Retina (tissue), 1 donor: Measurements from ENCODE around the gene CEBPG.

Experiments
- DNase-seq: peaks from one replicate; pipeline ENCODE4 v3.0.0-alpha.2; 2016

Gene CEBPG

GRCh38 chr19:33408116-33408515, 34.6 kb downstream of the CEBPG start:
- no peak for DNase-seq

DNA sequence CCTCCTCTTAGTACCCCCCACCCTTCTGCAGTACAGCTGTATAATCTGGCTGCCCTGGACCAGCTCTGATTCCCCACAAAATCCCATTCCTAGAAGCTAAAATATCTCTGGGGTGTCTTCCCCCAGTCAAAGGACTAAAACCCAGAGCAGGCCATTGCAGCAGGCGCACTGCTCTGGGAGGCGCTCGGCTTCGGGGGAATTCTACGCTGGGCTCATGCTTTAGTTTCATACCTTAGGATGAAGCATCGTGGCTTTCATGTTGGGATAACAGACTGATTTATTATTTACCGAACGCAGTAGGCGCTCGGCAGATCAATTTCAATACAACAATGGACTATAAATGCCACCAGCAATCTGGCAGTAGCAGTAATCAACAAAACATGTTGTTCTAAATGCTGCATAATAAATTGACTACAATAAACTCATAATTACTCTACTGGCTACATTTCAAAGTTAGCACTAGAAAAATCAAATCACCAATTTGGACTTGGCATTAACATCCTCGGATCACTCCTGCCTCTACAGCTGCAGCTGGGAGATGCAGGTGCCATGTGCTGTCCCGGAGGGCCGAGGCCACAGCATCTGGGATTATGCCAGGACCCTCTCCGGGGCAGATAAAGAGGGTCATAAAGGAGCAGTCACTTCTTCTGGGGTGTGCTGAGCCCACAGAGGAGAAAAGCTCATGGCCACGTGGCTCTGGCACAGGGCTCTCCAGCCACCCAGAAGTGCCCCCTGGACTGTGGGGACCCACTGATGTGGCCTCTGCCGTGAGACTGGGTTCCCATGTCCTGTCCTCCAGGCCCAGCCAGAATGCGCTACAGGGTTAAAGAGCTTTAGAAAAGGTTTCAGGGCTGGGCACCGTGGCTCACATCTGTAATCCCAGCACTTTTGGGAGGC, 35.3 kb downstream of the CEBPG start:
- no peak for DNase-seq

GRCh38 chr19:33409906-33410685, 36.6 kb downstream of the CEBPG start:
- DNase-seq: no peak

- DNase-seq: no peak
Observed at GRCh38 chr19:33410915-33411401, 37.4 kb downstream of the CEBPG start.

GRCh38 chr19:33411621-33412180, 38.2 kb downstream of the CEBPG start:
- no peak for DNase-seq

DNA sequence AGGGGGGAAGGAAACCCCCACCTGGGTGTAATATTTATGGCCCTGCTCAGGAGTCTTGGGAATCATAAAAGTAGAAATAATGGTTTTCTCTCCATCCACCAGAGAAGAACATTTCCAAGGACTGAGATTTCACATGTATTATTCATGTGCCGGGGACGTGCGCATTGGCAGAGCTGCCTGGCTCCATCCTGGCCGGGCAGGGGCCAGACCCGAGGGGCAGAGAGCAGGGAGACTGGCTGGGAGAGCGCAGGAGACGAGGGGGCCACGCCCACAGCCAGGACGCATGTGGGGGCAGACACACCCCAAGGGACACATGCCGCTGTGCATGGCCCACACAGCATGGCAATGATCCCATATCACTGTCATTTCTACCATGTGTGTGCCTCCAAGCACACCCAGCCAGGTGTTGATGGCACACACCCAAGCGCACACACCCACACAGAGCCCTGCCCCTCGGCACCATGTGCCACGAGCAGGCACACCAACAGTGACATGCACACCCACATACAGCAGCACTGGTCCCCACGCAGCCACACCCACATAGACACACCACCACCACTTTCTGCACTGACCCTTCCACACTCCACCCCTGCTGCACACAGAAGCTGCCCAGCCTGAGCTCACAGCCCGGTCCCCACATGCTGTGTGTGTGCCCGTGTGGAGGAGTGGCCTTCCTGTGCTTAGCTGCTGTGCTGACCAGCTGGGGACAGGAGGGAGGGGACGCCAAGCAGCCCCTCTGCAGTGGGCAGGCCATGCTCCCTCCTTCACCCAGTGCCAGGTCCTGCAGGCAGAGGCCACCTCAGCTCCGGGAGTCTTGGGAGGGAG, 39.3 kb downstream of the CEBPG start:
- peak; percentile 60 for DNase-seq

GRCh38 chr19:33413426-33413725, 39.9 kb downstream of the CEBPG start:
- DNase-seq: no peak

DNA sequence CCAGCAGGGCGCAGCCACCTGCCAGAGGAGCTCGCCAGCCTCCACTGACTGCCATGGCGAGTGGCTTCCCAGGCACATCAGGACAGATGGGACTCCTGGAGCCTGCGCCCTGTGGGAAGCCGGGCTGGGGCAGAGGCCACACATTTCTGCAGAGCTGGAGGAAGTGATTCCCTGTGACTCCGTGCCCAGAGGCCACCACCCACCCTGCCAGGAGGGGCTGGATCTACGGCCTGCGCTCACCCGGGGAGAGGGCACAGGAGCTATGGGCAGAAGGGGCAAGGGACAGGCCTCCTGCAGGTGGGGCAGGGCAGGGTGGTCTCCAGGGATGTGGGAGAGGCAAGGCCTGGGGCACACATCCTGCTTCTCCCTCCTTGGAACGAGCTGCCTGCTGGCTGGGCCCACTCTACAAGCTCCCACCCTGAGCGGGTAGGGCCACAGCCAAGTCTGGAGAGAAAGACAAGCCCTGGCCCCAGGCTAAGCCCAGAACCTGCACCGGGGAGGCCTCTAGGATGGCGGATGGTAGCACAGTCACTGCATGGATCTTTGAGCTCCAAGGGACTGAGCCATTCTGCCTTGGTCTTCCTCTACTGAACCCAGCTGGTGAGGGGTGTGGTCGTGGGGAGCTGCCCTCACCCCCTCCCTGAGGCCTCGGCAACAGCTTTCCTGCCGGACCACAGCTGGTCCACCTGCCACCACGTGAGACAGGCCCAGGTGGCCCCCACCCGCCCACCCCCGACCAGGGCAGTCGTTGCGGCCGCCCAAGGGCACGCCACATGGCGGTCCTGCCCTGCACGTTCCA, 40.6 kb downstream of the CEBPG start:
- no peak for DNase-seq

DNA sequence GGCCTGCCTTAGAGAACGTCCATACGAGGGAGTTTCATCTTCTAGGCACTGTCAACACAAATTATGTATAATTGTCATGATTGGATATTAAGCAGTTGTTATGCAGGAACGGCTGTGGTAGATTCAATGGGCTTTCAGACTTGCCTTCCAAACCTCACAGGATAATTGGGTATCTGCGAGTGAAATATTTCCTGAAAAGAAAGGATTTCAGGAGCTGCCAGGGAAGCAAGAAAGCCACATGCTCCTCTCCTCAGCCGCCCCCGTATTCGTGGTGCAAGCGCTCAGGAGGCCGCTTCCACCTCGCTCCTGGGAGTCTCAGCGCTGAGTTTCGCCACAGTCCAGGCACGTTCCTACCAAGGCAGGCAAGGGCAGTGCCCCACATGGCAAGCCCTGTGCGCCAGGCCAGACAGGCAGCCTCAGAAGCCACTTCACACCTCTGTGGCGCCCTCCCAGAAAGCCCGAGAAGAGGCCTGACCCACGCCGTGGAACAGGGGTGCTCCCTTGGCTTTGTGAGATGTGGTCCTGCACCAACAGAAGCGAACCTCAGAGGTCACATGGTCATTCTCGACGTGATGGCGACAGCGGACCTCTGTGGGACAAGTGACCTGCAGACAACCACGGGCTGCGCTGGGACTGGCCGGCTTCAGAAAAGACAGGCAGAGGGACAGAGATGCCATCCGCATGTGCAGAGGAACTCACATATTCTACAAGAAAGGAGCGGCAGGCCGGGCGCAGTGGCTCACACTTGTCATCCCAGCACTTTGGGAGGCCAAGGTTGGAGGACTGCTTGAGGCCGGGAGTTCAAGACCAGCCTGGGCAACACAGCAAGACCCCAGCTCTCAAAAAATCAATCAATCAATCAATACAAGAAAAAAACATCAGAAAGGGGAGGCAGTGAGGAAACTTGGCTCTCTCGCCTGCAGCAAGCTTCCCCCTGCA, 41.4 kb downstream of the CEBPG start:
- DNase-seq: no peak

GRCh38 chr19:33416307-33417215, 43.1 kb downstream of the CEBPG start:
- DNase-seq: peak; percentile 76

DNA sequence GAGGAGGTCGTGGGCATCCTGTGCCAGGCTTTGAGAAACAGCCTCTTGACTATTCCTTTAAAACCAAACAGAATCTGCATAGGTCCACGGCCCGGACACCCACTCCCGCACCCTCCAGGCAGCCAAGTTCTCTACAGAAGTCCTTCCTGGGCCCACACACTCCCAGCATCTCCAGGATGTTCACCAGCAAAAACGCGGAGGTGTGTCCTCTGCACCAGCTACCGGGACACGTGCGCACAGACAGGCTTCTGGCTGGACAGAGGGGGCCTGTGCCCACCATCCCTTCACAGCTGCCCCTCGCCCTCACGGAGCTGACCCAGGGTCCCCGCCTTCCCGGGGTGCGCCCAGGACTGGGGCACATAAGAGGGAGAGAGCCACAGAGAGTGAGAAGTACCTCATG, 44.2 kb downstream of the CEBPG start:
- no peak for DNase-seq

GRCh38 chr19:33418461-33418860, 45.0 kb downstream of the CEBPG start:
- DNase-seq: no peak

DNA sequence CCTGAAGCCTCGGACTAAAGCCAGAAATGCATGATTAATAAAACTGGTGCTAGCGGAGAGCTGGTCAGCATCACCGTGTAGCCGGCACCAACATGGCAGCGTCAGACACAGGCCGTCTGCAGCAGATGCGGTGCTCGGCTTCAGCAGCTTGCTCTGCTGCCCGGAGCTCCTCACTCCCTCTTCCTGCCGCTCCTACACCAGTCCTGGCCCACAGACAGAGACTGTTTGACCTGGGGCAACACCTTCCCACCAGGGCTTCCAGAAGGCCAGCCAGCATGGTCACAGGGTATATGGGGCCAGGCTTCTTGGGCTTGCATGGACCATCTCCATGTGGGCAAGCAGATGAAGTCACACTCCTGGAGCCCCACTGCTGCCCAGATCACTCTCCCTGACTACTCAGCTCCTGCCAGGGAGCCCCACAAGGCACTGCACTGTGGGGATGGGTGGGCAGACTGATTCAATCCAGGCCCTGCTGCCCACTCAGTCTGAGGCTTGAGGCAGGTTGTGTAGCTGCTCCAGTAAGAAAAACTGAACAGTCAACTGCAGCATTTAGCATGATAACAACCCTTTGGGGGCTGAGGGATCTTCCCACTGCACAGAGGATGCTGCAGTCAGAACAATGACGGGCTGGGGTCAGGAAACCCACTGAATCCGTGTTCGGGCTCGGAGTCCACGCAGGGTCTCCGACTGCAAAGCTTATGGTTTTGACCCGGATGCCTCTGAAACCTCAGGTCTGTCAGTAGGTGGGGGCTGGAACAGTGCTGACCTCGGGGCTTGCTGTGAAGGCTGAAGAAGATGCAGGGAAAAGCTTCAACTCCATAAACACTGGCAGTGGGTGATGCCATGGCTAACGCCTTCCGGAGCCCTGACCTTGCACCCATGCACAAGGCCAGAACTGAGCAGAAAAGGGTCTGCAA, 45.6 kb downstream of the CEBPG start:
- no peak for DNase-seq

DNA sequence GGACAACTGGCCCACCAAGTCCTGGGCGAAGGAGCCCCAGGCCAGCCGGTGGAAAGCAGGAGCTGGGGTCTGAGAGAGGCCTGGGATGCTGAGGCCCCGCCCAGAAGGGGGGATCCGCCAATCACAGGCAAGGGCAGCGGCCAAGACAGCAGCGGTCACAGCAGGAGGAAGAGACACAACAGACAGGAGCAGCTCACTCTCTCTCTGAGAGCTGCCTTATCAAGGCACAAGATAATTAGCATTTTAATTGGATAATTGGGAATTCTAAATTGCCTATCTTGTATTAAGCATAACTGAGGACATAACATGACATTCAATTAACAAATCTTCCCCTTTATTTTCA, 46.2 kb downstream of the CEBPG start:
- DNase-seq: peak; percentile 83

DNA sequence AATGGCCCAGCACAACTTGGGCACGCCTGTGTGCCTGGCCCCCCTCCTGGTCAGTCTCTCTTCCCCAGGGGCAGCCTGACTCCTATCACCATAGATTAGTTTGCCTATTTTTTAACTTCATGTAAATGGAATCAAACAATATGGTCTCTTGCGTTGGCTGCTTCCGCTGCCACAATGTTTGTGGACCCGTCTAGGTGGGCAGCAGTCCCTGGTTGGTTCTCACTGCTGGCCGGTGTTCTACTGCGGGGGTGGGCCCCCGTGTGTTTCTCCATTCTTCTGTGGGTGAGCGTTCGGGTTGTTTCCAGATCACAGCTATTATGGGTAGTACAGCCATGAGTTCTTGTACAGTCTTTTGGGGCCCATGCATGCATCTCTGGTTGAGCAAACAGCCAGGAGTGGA, 47.3 kb downstream of the CEBPG start:
- DNase-seq: no peak

GRCh38 chr19:33421368-33421767, 47.9 kb downstream of the CEBPG start:
- no peak for DNase-seq

- no peak for DNase-seq
Observed at GRCh38 chr19:33422369-33423180, 49.1 kb downstream of the CEBPG start.

DNA sequence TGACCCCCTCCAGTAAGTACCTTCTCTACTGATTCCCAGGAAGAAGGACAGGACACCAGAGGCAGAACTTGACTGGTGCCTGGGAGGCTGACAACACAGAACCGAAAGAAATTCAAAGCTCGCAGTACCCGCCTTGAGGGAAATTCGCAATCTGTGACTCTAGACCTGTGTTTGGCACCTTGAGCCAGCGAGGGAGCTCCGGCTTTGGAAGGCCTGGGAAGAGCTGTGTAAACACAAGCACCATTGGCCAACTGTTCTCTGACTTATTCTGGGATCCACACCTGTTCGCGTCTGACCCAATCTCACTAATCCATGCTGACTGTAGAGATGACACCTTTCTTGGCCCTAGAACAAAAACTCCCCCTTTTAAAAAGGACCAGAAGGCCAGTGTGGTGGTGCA, 50.7 kb downstream of the CEBPG start:
- DNase-seq: no peak
